Activated CD8-positive, alpha-beta memory T cell treated with anti-CD3 and anti-CD28 coated beads for 1 hour (primary cell): Measurements from ENCODE around the gene GPR156.
A peak's percentile ranks its signal among the peaks of the same experiment; 100 is the strongest.
"Not testable (repeated sequence)": the region's sequence is repeated elsewhere in the genome, so short reads cannot be mapped to it uniquely, and the experiment has no call there.

Experiments
- DNase-seq, 2 donors: peaks; one replicate each; pipeline ENCODE4 v3.0.0-alpha.2; 2020; ENCODE audit warnings: low read depth in 1 of 2; ENCODE audit errors: extremely low read depth in 1 of 2

The GPR156 gene

DNA sequence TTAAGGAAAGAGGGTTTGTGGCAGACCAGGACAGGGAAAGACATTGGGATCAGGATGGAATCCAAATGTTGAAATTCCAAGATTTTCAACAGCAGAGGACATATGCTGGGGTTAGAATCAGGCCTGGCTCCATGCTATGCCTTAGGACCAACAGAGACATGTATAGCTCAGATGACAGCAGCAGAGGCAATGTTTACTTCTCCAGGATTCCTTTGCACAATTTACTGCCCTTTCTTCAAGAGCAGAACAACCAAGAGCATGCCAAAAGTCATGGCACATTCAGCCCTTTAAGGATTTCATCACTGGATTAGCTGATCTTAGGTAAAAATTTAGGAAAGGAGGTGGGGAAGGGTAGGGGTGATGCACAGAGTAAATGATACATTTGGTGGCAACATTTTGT lies 121.2 kb downstream of the GPR156 start:
- DNase-seq: no peak

DNA sequence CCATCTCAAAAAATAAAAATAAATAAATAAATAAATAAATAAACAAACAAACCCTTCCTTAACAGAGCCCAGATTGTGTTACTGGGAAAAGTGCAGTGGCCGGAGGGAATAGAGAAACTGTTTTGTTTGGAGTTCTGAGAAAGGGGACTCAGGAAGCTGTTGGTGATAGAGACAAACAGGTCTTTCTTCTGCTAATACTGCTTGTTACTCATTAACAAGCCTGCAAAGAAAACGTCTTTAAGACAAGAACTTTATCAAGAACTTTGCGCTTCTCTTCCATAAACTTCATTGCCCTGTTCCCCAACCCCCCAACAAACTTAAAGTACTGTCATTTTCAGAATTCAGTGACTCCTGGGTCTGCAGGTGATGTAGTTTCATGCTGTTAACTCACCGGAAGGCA lies 122.0 kb downstream of the GPR156 start:
- DNase-seq: no peak

DNA sequence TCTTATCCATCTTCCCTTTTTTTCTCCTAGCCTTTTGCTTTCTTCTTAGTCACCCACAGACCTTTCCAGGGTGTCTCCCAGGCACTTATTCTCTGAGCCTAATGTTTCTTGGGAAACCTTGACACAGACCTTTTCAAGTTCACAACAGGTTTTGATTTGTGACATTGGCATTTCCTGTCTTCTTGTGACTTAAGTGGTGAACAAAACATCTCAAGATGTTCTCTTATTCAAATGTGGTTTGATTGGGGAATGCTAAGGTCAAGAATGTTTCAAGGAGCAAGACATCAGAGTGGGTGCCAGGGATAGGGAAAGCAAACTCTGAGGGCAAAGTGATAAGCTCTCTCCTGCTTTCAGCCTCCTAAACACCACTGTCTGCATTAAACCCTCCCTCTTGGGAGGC lies 122.6 kb downstream of the GPR156 start:
- DNase-seq: no peak

DNA sequence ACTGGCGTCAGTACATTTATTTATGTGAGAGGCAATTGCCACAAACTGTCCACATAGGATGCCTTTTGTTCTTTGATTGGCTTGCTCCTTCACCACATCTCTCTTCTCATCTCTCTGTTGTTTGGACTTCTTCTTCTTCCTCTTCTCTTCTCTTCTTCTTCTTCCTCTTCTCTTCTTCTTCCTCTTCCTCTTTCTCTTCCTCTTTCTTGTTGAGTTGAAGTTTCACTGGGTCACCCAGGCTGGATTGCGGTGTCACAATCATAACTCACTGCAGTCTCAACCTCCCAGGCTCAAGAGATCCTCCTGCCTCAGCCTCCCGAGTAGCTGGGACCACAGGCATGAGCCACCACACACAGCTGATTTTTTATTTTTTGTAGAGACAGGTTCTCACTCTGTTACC lies 123.1 kb downstream of the GPR156 start:
- no peak for DNase-seq

DNA sequence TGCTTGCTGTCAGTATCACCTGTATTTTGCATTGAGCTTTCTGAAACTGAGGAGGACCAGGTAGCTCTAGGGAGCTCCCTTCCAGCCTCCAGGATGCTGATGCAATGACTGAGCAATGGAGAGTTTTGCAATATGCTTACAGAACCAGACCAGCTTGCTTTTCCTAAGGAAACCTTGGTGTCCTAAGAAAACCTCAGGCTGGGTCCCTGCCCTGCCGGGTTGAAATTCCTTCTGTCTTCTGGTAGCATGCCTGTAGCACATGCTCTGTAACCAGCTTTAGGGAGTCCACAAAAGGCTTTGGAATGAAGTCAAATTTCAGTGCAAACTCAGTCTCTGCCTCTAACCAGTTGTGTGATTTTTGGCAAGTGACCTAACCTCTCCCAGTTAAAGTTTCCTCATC lies 125.0 kb downstream of the GPR156 start:
- DNase-seq: no peak

DNA sequence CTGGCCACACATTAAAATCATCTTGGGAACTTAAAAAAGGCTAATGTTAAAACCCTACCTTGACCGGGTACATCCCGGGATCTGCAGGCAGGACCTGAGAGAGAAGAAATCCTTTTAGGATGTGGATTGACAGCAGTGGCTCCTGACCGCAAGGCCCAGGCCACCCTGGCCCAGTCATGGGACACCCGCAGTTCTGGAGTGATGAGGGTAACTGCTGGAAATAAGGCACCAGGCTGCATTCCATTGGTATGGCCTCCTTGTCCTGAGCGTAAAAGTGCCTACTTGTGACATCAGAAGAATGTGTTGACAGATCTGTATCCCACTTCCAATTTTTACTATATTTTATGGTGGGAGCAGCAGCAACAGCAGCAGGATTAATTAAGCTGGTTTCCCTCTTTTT lies 127.3 kb downstream of the GPR156 start:
- no peak for DNase-seq

DNA sequence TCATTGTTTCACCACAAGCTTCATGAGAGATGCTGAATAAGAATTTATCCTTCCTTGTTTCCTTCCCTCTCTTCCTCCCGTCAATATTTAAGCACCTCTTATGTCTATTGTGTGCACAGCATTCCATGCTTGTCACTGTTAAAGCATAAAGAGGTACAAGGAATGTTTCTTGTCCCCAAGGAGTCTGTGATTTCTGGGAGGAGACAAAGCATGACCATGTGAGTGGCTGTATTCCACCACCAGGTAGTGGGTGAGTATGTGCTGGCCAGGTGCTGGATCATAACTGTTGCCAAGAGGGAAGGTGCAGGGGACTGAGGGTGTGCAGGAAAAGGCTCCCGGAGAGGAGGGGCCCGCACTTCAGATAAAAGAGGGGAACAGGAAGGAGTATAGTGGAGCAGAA lies 127.9 kb downstream of the GPR156 start:
- no peak for DNase-seq

DNA sequence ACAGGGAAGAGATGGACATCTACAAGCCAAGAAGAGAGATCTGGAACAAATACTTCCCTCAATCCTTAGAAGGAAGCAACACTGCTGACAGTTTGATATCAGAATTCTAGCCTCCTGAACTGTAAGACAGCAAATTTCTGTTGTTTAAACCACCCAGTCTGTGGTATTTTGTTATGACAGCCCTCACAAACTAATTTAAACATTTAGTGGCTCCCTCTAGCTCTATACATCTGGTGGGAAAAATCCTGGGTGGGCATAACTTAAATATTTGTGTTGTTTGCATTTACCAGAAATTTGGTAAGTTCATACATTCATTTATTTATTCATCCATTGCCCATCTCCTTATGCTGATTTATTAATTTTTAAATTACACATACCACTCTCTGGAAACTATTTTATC lies 128.3 kb downstream of the GPR156 start:
- no peak for DNase-seq

DNA sequence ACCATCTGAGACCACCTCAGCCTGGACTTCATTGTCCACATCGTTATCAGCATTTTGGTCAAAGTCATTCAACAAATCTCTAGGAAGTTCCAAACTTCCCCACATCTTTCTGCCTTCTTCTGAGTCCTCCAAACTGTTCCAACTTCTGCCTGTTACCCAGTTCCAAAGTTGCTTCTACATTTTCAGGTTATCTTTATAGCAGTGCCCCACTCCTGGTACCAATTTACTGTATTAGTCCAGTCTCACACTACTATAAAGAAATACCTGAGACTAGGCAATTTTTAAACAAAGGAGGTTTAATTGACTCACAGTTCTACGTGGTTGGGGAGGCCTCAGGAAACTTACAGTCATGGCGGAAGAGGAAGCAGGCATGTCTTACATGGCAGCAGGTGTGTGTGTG lies 129.3 kb downstream of the GPR156 start:
- DNase-seq: not testable (repeated sequence)

DNA sequence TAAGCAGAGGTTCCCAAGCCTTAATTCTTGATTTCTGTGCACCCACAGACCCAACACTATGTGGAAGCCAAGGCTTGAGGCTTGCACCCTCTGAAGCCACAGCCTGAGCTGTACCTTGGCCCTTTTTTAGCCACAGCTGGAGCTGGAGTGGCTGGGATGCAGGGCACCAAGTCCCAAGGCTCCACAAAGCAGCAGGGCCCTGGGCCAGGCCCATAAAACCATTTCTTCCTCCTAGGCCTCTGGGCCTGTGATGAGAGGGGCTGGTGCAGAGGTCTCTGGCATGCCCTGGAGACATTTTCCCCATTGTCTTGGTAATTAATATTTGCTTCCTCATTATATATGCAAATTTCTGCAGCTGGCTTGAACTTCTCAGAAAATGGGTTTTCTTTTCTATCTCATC lies 129.9 kb downstream of the GPR156 start:
- no peak for DNase-seq

DNA sequence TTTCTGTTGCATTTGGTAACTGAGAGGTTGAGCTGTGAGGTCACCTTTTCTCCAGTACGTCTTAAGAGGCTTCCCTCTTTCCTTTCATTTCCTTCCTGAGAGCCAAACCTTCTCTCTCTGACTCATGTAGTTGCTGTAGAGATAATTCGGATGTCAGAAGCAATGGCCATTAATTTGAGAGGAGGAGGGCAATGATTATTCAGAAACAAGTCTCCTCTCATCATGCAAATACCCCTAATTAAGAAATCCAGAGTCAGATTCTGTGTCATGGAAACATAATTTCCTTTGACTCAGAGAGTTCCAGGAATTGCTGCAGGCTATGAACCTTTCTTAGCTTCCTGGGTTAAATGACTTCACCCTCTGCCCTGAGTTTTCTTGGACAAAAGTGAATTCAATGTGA lies 131.7 kb downstream of the GPR156 start:
- DNase-seq: no peak

DNA sequence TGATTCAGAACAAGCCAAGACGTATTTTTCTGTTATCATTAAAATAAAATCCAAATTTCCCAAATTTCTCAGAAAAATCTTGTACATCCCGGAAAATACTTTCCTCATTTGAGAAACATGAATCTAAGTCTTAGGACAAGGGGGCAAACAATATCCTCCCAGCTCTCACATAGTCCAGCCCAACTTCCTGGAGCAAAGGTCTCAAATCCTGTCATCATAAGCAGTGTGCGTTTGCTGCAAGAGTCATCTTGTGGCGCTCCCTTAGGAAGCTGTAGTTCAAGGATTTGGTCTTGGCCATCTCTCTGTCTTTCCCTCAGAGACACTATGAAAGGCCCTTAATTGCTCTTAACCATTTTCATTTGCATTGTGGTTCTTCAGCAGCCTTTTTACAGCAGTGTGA lies 133.2 kb downstream of the GPR156 start:
- no peak for DNase-seq

DNA sequence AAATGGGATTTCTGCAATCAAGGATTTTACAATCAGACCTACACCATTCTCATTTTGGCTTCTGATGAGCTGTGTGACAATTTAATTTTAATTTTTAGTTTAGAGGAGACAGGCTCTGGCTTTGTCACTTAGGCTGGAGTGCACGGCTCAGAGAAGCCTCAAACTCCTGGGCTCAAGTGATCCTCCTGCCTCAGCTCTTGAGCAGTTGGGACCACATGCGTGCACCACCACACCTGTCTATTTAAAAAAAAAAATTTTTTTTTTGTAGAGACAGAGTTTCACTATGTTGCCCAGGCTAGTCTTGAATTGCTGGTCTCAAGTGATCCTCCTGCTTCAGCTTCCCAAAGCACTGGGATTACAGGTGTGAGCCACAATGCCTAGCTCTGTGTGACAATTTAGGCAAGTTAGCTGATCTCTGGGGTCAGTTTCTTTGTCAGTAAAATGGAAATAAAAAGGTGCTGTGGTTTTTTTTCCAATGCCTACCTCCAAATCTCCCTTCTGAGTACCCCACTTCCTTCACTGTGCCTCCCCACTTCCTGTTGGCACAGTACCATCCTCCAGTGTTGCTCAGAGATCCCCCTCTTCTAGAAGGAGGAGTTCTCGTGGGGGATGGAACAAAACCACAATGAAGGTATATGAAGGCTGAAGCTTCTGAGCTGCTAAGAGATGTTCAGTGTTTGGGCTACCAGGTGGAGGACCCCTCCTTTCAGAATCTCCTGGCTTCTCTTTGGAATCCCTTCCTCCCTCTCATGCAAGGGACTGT lies 136.7 kb downstream of the GPR156 start:
- DNase-seq: no peak

DNA sequence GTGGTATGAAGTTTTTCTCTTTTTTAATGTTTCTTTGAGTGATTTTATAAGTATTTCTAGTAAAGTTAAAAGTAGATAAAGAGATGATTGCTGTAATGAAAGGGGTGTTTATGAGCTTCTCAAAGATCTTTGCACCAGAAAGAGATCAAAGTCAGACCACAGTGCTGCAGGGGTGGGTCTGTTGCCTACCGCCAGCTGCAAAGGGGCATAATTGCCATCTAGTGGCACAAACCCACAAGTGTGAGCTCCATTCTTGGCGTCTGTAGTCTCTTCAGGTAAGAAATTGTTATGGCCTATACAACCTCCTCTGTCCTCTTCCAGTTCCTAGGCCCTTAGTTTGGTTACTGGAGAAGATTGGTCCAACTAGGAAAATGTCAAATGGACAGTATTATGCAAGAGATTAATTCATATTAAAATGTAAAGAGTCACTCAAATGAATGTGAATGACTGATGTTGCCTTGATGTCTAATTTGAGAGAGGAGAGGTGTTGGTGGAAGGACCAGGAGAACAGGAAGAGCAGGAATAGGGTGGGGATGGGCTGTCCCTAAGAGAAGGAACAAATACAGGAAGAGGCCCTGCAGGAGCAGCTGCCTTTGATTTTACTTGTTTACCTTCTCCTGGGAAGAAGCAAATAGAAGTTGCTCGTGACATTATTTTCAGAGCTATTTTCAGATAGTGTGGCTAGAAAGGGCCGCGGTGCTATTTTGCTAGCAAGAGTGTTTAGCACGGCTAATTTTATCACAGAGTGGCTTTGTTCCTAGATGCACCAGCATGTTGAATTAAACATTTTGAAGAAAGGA lies 137.8 kb downstream of the GPR156 start:
- peak; percentile 13 to 21 for DNase-seq

DNA sequence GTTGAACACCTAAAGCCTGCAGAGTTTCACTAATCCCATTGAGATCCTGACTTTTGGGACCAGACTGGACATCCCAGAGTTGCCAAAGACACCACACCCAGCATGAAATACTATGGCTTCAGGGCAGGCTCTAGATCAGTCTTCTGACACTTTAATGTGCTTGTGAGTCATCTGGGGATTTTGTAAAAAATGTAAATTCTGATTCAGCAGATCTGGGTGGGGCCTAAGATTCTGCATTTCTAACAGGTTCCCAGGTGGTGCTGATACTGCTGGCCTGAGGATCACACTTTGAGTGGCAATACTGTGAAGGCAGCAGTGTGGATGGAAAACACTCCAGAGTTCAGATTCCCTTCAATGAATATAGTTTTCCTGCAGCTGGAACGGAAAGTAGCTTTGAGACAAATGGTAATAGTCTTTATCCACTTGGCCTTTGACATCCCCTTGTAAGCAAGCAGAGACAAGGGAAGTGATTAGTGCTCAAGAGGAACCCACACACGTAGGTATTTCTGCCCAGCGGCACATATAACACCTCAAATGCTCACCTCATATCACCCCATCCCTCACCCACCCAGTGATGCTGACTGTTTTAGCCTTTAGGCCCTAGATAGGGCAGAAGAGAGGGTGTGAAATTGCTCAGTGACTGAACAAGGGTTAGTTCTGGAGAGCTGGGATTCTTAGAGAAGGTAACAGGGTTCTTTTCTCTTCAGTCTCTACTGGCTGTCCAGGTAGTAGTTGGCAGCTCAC lies 139.3 kb downstream of the GPR156 start:
- no peak for DNase-seq

DNA sequence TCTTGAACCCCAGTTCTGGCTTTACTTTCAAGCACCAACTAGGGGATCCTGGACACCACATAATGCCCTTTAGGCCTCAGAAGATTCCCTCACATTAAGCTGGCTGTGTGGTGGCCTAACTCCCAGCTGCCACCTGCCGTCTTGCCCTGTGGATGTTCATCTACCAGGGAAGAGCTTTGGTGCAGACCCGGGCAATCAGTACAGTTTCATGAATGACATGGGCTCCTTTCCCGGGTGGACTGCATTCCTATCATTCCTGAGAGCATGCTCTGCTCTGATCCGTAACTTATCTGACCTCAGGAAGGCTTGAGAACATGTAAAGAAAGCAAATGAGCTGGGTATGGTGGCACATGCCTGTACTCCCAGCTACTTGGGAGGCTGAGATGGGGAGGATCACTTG lies 140.8 kb downstream of the GPR156 start:
- no peak for DNase-seq

DNA sequence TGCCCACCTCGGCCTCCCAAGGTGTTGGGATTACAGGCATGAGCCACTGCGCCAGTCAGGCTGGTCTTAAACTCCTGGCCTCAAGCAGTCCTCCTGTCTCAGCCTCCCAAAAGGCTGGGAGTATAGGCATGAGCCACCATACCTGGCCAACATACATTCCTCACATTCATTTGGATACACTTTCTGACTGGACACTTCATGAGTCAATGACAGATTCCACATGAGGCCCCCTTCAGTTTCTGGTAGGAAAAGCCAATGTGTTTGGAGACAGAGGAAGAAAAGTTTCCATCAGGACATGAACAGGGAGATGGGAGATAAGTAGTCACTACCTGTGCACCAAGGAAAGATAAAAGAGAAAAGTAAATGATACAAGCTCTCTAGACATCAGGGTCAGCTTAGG lies 141.3 kb downstream of the GPR156 start:
- no peak for DNase-seq

DNA sequence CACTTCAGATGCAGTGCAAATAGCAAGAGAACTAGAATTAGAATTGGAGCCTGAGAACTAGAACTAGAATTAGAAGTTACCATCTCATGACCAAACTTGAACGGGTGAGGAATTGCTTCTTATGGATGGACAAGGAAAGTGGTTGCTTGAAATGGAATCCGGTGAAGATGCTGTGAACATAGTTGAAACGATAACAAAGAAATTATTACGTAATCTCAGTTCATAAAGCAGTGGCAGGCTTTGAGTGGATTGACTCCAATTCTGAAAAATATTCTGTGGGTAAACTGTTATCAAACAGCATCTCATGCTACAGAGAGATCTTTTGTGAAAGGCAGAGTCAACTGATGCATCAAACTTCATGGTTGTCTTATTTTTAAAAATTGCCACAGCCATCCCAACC lies 142.8 kb downstream of the GPR156 start:
- DNase-seq: no peak

DNA sequence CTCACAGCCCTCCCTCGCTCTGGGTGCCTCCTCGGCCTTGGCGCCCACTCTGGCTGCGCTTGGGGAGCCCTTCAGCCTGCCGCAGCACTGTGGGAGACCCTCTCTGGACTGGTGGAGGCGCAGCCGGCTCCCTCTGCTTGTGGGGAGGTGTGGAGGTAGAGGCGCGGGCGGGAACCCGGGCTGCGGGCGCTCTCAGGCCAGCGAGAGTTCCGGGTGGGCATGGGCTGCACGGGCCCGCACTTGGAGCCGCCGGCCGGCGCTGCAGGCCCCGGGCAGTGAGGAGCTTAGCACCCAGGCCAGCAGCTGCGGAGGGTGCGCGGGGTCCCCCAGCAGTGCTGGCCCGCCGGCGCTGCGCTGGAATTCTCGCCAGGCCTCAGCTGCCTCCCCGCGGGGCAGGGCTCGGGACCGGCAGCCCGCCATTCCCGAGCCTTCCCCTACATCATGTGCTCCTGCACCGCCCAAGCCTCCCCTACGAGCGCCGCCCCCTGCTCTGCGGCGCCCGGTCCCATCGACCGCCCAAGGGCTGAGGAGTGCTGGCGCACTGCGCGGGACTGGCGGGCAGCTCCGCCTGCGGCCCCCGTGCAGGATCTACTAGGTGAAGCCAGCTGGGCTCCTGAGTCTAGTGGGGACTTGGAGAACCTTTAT lies 144.8 kb downstream of the GPR156 start:
- no peak for DNase-seq

DNA sequence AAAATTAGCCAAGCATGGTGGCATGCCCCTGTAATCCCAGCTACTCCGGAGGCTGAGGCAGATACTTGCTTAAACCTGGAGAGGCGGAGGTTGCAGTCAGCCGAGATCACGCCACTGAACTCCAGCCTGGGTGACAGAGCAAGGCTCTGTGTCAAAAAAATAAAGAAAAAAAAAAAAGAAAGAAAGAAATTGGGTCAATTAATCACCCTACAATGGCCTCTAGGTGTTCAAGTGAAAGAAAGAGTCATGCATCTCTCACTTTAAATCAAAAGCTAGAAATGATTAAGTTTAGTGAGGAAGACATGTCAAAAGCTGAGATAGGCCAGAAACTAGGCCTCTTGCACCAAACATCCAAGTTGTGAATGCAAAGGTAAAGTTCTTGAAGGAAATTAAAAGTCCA lies 145.9 kb downstream of the GPR156 start:
- no peak for DNase-seq

DNA sequence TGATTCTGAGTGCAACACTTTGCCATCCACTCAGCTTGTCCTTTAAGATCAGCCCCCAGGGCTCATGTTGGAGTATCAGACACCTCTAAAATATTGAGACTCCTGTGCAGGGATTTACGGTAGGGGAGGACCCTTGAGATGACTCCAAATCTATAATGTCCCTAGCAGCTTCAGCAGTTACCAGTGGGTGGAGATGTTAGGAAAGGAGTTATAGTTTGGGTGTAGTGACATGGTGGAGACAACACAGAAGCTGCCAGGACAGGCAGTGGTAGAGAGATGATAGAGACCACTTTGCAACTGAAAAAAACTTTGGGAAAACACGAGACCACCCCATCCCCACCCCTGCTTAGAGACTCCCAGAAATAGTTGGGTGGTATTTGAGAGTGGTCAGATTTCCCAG lies 147.5 kb downstream of the GPR156 start:
- DNase-seq: no peak
